Natural killer cell (primary cell): ENCODE data around the gene UTP20. TPM values are rescaled to one million over a fixed set of nuclear protein-coding genes. Genes with fewer than 3 reads are reported as not detected.

Source experiments
- ATAC-seq, 3 donors: fragments of 150-1000 bp in 2 of 3; fragments of 200-7000 bp in 1 of 3; cut with Tn5 transposase; 1 replicate in 1 of 3; 2 replicates in 2 of 3; pipeline ENCODE4 v1.10.0; 2021; ENCODE audit warnings: mild to moderate bottlenecking in 2 of 3, moderate library complexity in 2 of 3
- DNase-seq, 2 donors: peaks; one replicate each; pipeline versions ENCODE4 v3.0.0 to v3.0.0-alpha.2; 2013 to 2021; ENCODE audit warnings: mixed read lengths in 1 of 2
- H3K27ac ChIP-seq: one replicate; pipeline ENCODE4 v1.5.1; 2013; ENCODE audit warnings: mild to moderate bottlenecking, low read length
- H3K27me3 ChIP-seq: one replicate; pipeline ENCODE4 v1.6.1; 2013; ENCODE audit warnings: low read length; ENCODE audit not compliant: control insufficient read depth, insufficient read depth
- H3K36me3 ChIP-seq: one replicate; pipeline ENCODE4 v1.6.1; 2013; ENCODE audit warnings: low read length; ENCODE audit not compliant: control insufficient read depth, insufficient read depth
- H3K4me1 ChIP-seq: one replicate; pipeline ENCODE4 v1.6.1; 2013; ENCODE audit warnings: low read length; ENCODE audit not compliant: control insufficient read depth, insufficient read depth
- H3K4me3 ChIP-seq: one replicate; pipeline ENCODE4 v1.5.1; 2013; ENCODE audit warnings: low read length
- H3K9me3 ChIP-seq: one replicate; pipeline ENCODE4 v1.6.1; 2013; ENCODE audit warnings: low read length; ENCODE audit not compliant: control insufficient read depth, insufficient read depth
- H3K27ac Mint-ChIP-seq, 2 donors: one replicate each; pipeline ENCODE4 v1.8.0; 2022; ENCODE audit warnings: mild to moderate bottlenecking in 2 of 2, mixed read lengths in 2 of 2, moderate library complexity in 1 of 2
- H3K27me3 Mint-ChIP-seq, 2 donors: one replicate each; pipeline ENCODE4 v1.8.0; 2022; ENCODE audit warnings: low read depth in 2 of 2, mixed read lengths in 2 of 2
- H3K36me3 Mint-ChIP-seq: one replicate; pipeline ENCODE4 v1.8.0; 2022; ENCODE audit warnings: mixed read lengths
- H3K4me1 Mint-ChIP-seq, 2 donors: one replicate each; pipeline ENCODE4 v1.8.0; 2022; ENCODE audit warnings: mixed read lengths in 2 of 2
- H3K4me3 Mint-ChIP-seq: one replicate; pipeline ENCODE4 v1.8.0; 2022; ENCODE audit warnings: mild to moderate bottlenecking, moderate library complexity, mixed read lengths
- H3K9me3 Mint-ChIP-seq, 2 donors: one replicate each; pipeline ENCODE4 v1.8.0; 2022; ENCODE audit warnings: mixed read lengths in 2 of 2
- CTCF ChIP-seq: fragments of 200-600 bp; IDR thresholded peaks from one replicate; pipeline ENCODE4 v1.8.0; 2022; ENCODE audit warnings: antibody characterized with exemption
- WGBS: methylation state at CpG from one replicate; pipeline ENCODE4 v1.1.7; 2013; ENCODE audit warnings: missing lambda C conversion rate; ENCODE audit not compliant: insufficient coverage; 5-methylcytosine and 5-hydroxymethylcytosine counted together
- intact Hi-C: fragments of 100-400 bp; cut with micrococcal nuclease; formaldehyde crosslinking; loops from one replicate; pipeline ENCODE4 v1.14.2; 2022
- total RNA-seq, 4 donors: library from RNA; stranded (reverse); fragments of 120-200 nt in 1 of 4; gene quantifications; one replicate each; pipeline versions ENCODE4 v1.2.3 to v1.2.4, GENCODE V29; 2013 to 2022

UTP20 gene
- total RNA-seq, 3 donors from 2014 or later (not counting 1 experiment from before 2014, with no cell fraction given) = 7.1 to 10.2 (median 9.0) TPM

GRCh38 chr12:101238306-101238705 lies 41.6 kb upstream of the UTP20 start:
- Mint-ChIP-seq H3K4me3 (no peak overlapping the region), H3K36me3 (no peaks in the 10 kb centered on the region), H3K4me1 (no peaks in the 10 kb centered on the region), H3K9me3 (peaks cover 0 to 2% of the 10 kb centered on the region in 2 donors), H3K27ac (no peak overlapping the region), H3K27me3 (peaks cover 2 to 16% of the 10 kb centered on the region in 2 donors)
- ATAC-seq (no peak), DNase-seq (no peak)
- Histone ChIP-seq H3K27ac (no peak overlapping the region), H3K27me3 (no peaks in the 10 kb centered on the region), H3K4me1 (no peaks in the 10 kb centered on the region), H3K4me3 (no peak overlapping the region), H3K36me3 (no peaks in the 10 kb centered on the region), H3K9me3 (no peaks in the 10 kb centered on the region)
- WGBS = 87% methylated on average over 2 of the region's 4 CpGs
- intact Hi-C loops = no loop called here
- TF ChIP-seq CTCF = no peak

GRCh38 chr12:101238800-101239329 lies 41.0 kb upstream of the UTP20 start:
- DNase-seq = no peak

GRCh38 chr12:101243074-101243473 lies 36.8 kb upstream of the UTP20 start:
- H3K36me3 Mint-ChIP-seq = no peaks in the 10 kb centered on the region
- Histone ChIP-seq H3K27ac (no peak overlapping the region), H3K4me1 (no peaks in the 10 kb centered on the region), H3K9me3 (no peaks in the 10 kb centered on the region), H3K27me3 (no peaks in the 10 kb centered on the region), H3K36me3 (no peaks in the 10 kb centered on the region), H3K4me3 (no peak overlapping the region)
- H3K9me3 Mint-ChIP-seq = peaks cover 0 to 2% of the 10 kb centered on the region in 2 donors
- no peak overlapping the region for H3K27ac Mint-ChIP-seq
- intact Hi-C loops = no loop called here
- ATAC-seq (no peak), DNase-seq (no peak)
- no peak for TF ChIP-seq CTCF
- H3K4me1 Mint-ChIP-seq = no peaks in the 10 kb centered on the region
- H3K27me3 Mint-ChIP-seq = peaks cover 2 to 7% of the 10 kb centered on the region in 2 donors
- no peak overlapping the region for H3K4me3 Mint-ChIP-seq
- 81% methylated on average over 2 of the region's 2 CpGs for WGBS

More at GRCh38 chr12:101238800-101239329, 41.0 kb upstream of the UTP20 start:
- Histone ChIP-seq H3K9me3 (no peaks in the 10 kb centered on the region), H3K4me1 (no peaks in the 10 kb centered on the region), H3K27me3 (no peaks in the 10 kb centered on the region), H3K4me3 (no peak overlapping the region), H3K27ac (no peak overlapping the region), H3K36me3 (no peaks in the 10 kb centered on the region)
- TF ChIP-seq CTCF = no peak
- H3K4me3 Mint-ChIP-seq = no peak overlapping the region
- H3K4me1 Mint-ChIP-seq = no peaks in the 10 kb centered on the region
- no peaks in the 10 kb centered on the region for H3K36me3 Mint-ChIP-seq
- ATAC-seq = peak in 1 of 3 donors; percentile 24
- WGBS = 72% methylated on average over 6 of the region's 6 CpGs
- intact Hi-C loops = no loop called here
- H3K9me3 Mint-ChIP-seq = peaks cover 0 to 2% of the 10 kb centered on the region in 2 donors
- no peak overlapping the region for H3K27ac Mint-ChIP-seq
- peaks cover 2 to 16% of the 10 kb centered on the region in 2 donors for H3K27me3 Mint-ChIP-seq

GRCh38 chr12:101243616-101244015 lies 36.3 kb upstream of the UTP20 start:
- Mint-ChIP-seq H3K36me3 (no peaks in the 10 kb centered on the region), H3K4me3 (no peak overlapping the region), H3K4me1 (no peaks in the 10 kb centered on the region), H3K27me3 (peaks cover under 1 to 1% of the 10 kb centered on the region in 2 donors), H3K9me3 (peaks cover 0 to under 1% of the 10 kb centered on the region in 2 donors), H3K27ac (no peak overlapping the region)
- ATAC-seq (no peak), DNase-seq (no peak)
- H3K4me1 ChIP-seq = no peaks in the 10 kb centered on the region
- TF ChIP-seq CTCF = no peak
- no peaks in the 10 kb centered on the region for H3K27me3 ChIP-seq
- intact Hi-C loops = no loop called here
- no peaks in the 10 kb centered on the region for H3K36me3 ChIP-seq
- WGBS = 70% methylated on average over 1 of the region's 2 CpGs
- H3K9me3 ChIP-seq = no peaks in the 10 kb centered on the region
- no peak overlapping the region for H3K27ac ChIP-seq
- no peak overlapping the region for H3K4me3 ChIP-seq
